HG03135 (cell line): Measurements from ENCODE around the gene PMEL.
"Not testable (repeated sequence)": the region's sequence is repeated elsewhere in the genome, so short reads cannot be mapped to it uniquely, and the experiment has no call there.

Source experiments
- ATAC-seq: cut with Tn5 transposase; IDR thresholded peaks from one replicate; pipeline ENCODE4 v1.9.1; 2021; ENCODE audit warnings: mild to moderate bottlenecking, moderate library complexity; ENCODE audit not compliant: unreplicated experiment

The PMEL gene

GRCh38 chr12:55965941-55966407, at the start of gene PMEL:
Gene PMEL, minus strand, starts transcription at chr12:55966042. Its CDS starts 31 bp downstream, at chr12:55966011.
- no peak for ATAC-seq

GRCh38 chr12:56014205-56014604, 48.4 kb upstream of the PMEL start:
- ATAC-seq, result no peak

DNA sequence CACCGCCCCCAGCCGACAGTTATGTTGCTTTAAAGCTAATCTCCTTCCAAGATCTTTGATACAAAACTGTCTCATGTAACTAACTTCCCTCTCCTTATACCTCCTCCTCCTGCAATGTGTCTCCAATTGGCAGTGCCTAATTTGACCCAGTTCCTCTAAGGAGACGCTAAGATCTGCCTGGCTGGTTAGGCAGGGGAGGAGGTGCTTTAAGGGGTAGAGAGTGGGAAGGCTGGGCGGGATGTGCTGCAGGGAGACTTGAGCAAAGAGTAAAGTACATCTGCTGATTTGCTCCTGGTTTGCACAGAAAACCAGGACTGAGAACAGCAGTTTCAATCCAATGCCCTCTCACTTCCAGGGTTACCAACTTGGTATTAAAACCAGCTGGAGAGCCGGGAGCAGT, 47.6 kb upstream of the PMEL start:
- ATAC-seq, result no peak

GRCh38 chr12:56011509-56012090, 45.8 kb upstream of the PMEL start:
- no peak for ATAC-seq

DNA sequence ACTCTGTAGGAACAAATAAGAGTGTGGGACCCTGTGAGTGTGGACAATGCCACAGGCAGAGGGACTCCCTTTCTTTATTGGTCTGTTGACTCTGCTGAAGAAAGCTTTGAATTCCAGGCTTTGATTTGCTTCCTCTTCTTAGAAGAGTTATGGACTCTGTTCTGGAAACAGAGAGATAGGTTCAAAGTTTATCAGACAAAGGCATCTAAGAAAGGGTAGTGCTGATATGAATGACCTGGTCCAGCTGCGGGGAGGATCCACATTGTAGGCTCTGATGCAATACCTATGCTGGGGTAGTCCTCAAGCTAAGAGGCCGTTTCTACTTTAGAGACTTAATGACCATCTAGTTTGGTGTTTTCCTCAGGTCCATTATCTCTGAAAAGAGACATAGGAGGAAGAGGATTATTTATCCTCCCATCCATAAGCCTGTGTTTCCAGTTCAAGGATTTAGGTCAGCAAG, 44.3 kb upstream of the PMEL start:
- no peak for ATAC-seq

GRCh38 chr12:56007564-56008559, 42.0 kb upstream of the PMEL start:
- ATAC-seq, result peak; percentile 47

GRCh38 chr12:56004211-56004610, 38.4 kb upstream of the PMEL start:
- no peak for ATAC-seq

DNA sequence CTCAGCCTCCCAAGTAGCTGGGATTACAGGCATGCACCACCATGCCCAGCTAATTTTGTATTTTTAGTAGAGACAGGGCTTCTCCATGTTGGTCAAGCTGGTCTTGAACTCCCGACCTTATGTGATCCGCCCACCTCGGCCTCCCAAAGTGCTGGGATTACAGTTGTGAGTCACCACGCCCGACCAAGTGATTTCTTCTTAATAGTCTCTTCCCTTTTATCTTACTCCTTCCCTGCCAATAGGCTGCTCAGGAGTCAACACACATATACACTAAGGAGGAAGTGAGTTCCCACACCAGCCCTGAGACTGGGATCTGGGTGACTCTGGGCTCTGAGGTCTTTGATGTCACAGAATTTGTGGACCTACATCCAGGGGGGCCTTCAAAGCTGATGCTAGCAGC, 37.5 kb upstream of the PMEL start:
- ATAC-seq, result not testable (repeated sequence)

- ATAC-seq, result no peak
Measured at GRCh38 chr12:56001487-56002100, 35.8 kb upstream of the PMEL start.

GRCh38 chr12:55999999-56000540, 34.2 kb upstream of the PMEL start:
- not testable (repeated sequence) for ATAC-seq

DNA sequence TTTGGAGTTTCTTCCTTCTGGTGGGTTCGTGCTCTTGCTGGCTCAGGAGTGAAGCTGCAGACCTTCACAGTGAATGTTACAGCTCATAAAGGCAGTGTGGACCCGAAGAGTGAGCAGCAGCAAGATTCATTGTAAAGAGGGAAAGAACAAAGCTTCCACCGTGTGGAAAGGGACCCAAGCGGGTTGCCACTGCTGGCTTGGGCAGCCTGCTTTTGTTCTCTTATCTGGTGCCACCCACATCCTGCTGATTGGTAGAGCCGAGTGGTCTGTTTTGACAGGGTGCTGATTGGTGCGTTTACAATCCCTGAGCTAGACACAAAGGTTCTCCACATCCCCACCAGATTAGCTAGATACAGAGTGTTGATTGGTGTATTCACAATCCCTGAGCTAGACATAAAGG, 33.7 kb upstream of the PMEL start:
- not testable (repeated sequence) for ATAC-seq

DNA sequence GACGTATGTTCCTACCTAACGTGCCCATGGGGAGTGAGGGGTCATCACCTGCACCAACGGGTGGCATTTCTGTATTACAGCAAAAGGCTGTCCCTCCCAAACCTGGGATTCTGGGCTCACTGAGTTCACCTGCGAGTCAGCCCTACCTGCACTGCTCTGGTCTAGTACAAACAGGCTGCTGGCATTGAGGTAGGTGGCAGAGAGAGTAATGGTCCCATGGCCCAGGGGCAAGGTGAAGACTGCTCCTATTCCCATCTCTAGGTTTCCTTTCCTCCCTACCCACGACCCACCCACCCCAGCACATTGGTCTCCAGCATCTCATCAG, 31.7 kb upstream of the PMEL start:
- peak; percentile 8 for ATAC-seq

- ATAC-seq, result peak; percentile 99
Measured at GRCh38 chr12:55996715-55997534, 31.1 kb upstream of the PMEL start, which contains the start of gene SUOX. Gene SUOX, plus strand, starts transcription at chr12:55997276. Its CDS starts 4,946 bp downstream, at chr12:56002222.

DNA sequence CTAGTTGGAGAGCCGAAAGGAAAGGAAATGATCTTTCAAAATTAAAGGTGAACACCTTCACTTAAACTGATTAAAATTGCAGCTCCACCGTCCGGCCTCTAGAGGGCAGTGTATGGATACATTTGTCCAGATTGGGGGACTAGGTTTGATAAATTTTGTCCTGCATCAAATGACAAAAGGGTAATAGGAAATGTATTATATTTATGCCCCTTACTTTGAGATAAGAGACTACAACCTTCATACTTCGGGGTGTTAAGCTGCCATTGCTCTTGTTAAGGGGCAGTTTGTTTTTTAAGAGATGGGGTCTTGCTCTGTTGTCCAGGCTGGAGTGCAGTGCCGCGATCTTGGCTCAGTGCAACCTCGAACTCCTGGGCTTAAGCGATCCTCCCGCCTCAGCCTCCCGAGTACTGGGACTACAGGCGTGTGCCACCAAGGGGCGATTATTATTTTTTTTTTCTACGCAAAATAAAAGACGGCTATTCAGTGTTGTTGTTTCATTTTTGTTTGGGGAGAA, 30.4 kb upstream of the PMEL start:
- no peak for ATAC-seq

DNA sequence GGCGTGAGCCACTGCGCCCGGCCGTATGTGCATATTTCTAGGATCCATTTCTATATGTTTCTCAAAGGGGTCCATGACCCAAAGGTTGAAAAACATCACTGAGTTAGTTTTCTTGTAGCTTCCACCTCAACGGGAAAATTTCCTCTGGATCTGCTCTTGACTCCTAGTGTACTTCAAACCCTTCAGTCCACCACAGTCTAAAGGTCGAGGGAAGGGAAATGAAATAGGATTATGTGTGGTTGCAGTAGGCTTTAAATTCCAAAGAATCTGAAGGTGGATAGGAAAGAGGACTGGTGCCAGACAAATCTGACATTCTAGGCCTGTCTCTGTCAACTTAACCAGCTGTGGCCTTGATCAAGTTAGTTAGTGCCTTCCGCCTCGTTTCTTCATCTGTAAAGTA, 29.5 kb upstream of the PMEL start:
- ATAC-seq, result no peak

DNA sequence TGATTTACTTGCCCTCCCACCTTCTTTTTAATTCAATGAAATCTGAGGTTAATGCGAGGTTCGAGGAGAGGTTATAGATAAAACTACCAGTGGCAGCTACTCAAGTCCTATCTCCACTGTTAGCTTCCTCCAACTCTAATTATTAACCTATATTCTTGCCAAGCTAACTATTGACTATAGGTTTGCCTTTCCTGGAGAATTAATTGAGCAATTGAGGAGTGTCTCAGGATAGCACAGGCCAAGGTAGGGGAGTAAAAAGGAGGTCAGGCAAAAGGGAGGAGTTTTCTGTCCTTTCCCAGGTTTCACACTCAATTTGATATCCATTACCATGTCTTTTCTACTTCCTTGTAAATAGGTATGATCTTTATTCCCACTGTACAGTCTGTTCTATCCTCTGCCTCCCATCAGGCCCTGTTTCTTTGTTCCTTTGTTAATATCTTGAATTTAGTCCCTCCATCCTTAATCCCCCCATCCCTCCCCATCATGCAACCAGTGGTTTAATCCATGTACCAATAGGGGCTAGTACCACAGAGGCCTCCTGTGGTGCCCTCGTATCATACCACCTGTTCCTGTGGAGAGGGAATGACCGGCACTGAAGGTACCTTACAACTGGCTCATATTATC, 27.5 kb upstream of the PMEL start:
- no peak for ATAC-seq

GRCh38 chr12:55991110-55991509, 25.3 kb upstream of the PMEL start:
- no peak for ATAC-seq

GRCh38 chr12:55985976-55986375, 20.1 kb upstream of the PMEL start:
- not testable (repeated sequence) for ATAC-seq

DNA sequence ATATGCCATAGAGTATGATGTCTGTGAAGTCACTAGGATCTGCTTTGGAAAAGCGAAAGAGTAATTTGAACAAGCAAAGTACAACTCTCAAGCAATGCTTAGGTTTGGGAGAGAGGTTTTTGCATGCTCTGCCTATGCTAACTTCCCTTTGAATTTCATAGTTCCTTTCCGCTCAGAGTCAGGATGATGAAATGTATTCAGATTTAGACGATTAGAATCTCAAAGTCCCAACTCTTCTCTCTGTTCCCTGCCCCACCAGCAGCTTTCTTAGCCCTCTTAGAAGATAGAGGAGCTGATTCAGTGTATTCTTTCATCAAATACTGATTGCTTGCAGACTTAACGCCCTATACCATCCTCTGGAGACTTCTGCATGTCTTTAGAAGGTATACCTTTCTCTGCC, 19.5 kb upstream of the PMEL start:
- ATAC-seq, result no peak

GRCh38 chr12:55984861-55985260, 19.0 kb upstream of the PMEL start:
- ATAC-seq, result no peak
